Measurements from ENCODE around the gene AKAP7. TPM values are rescaled to one million over a fixed set of nuclear protein-coding genes. Genes with fewer than 3 reads are reported as not detected.

AKAP7 gene
- polyA plus RNA-seq, 1 of the 3 experiments (the other 2 are of a cell fraction): 0.58 TPM

GRCh38 chr6:131262060-131262459, 126.8 kb downstream of the AKAP7 start:
- Histone ChIP-seq H3K4me1 (ENCODE audit: control insufficient read depth in 1 of 2, insufficient read depth in 2 of 2, low read depth in 1 of 2, low read length in 1 of 2) (no peaks in the 10 kb centered on the region; a peak in 1 of 4 replicates), H3K4me3 (ENCODE audit: low read depth in 2 of 2, low read length in 1 of 2) (no peak overlapping the region), H3K27me3 (ENCODE audit: insufficient read depth) (no peaks in the 10 kb centered on the region), H4K20me1 (ENCODE audit: insufficient read depth) (no peaks in the 10 kb centered on the region), H3K27ac (ENCODE audit: low read depth in 2 of 2, low read length in 1 of 2) (no peak overlapping the region), H2AFZ (ENCODE audit: low read depth) (no peak overlapping the region), H3F3A (replicated peaks; ENCODE audit: insufficient read depth) (no peaks in the 10 kb centered on the region), H3K4me2 (no peak overlapping the region), H3K9me2 (no peaks in the 10 kb centered on the region), H3K9ac (no peak overlapping the region), H3K36me3 (replicated peaks in 1 of 2; ENCODE audit: control insufficient read depth in 1 of 2, insufficient read depth in 2 of 2, low read length in 1 of 2) (no peaks in the 10 kb centered on the region), H3K9me3 (no peaks in the 10 kb centered on the region), H3K79me2 (ENCODE audit: insufficient read depth) (no peaks in the 10 kb centered on the region)
- POLR2A ChIA-PET: interaction anchor here (0.6 kb wide), 1 partner anchor 108 kb away, joined by 4 read pairs; no protein-coding TSS in a partner anchor
- TF ChIP-seq RFX5 (IDR thresholded peaks at IDR 0.05; ENCODE audit: low read length) (no peak), RXRA (IDR thresholded peaks at IDR 0.05; ENCODE audit: borderline replicate concordance, low read depth) (no peak), NFIC (IDR thresholded peaks at IDR 0.05; ENCODE audit: borderline replicate concordance) (no peak), REST (IDR thresholded peaks at IDR 0.05; ENCODE audit: low read depth, low read length) (no peak), TCF12 (IDR thresholded peaks at IDR 0.05) (no peak), FOXJ3 (CRISPR knock-in tag; IDR thresholded peaks at IDR 0.05) (no peak), PBX3 (IDR thresholded peaks at IDR 0.05) (no peak), ELF1 (IDR thresholded peaks at IDR 0.05) (no peak), SIN3A (IDR thresholded peaks at IDR 0.05; ENCODE audit: borderline replicate concordance, low read depth, low read length) (no peak), RCOR1 (IDR thresholded peaks at IDR 0.05; ENCODE audit: low read length) (no peak), FOXM1 (IDR thresholded peaks at IDR 0.05; ENCODE audit: low read depth) (no peak), ZBTB33 (IDR thresholded peaks at IDR 0.05; ENCODE audit: borderline replicate concordance, low read depth) (no peak), USF2 (IDR thresholded peaks at IDR 0.05; ENCODE audit: borderline replicate concordance, low read depth, low read length) (no peak)
- DNase-seq: no peak
- WGBS (ENCODE audit: low lambda C conversion rate): 35% methylated on average over 3 of the region's 3 CpGs
- CTCF ChIA-PET: interaction anchor here (1.0 kb wide), 1 partner anchor 9 kb away, joined by 4 read pairs; no protein-coding TSS in a partner anchor
